Tibial artery (tissue), 4 donors: Measurements from ENCODE around the gene LRAT.
"Not testable (repeated sequence)": the region's sequence is repeated elsewhere in the genome, so short reads cannot be mapped to it uniquely, and the experiment has no call there.

Source experiments
- DNase-seq, 2 donors: peaks; one replicate each; pipeline ENCODE4 v3.0.0-alpha.2; 2019
- H3K27ac ChIP-seq, 2 donors: fragments of 200-600 bp; sonication (generic) in 1 of 2; 1 replicate in 1 of 2; 2 replicates in 1 of 2; pipeline ENCODE4 v1.5.1; 2018 to 2019; ENCODE audit warnings: mild to moderate bottlenecking in 1 of 2
- H3K27me3 ChIP-seq, 2 donors: fragments of 200-600 bp; sonication (generic) in 1 of 2; one replicate each; pipeline versions ENCODE4 v1.5.1 to v1.6.0; 2016 to 2019
- H3K36me3 ChIP-seq, 3 donors: fragments of 200-600 bp; sonication (generic) in 2 of 3; one replicate each; pipeline ENCODE4 v1.5.1; 2016 to 2019; ENCODE audit warnings: mild to moderate bottlenecking in 2 of 3
- H3K4me1 ChIP-seq, 4 donors: fragments of 200-600 bp; sonication (generic) in 2 of 4; 1 replicate in 3 of 4; 2 replicates in 1 of 4; pipeline ENCODE4 v1.5.1; 2016 to 2019
- H3K4me3 ChIP-seq, 2 donors: fragments of 200-600 bp; sonication (generic) in 1 of 2; 1 replicate in 1 of 2; 2 replicates in 1 of 2; pipeline ENCODE4 v1.5.1; 2018 to 2019; ENCODE audit warnings: mild to moderate bottlenecking in 2 of 2
- H3K9me3 ChIP-seq, 3 donors: fragments of 200-600 bp; sonication (generic) in 1 of 3; one replicate each; pipeline ENCODE4 v1.5.1; 2016 to 2019
- intact Hi-C: fragments of 100-400 bp; cut with DNase I; formaldehyde crosslinking; loops from one replicate; pipeline ENCODE4 v1.15.0; 2023; ENCODE audit warnings: low total_unique reads
- TF ChIP-seq, protein P1 (sequence below), 2 experiments: fragments of 200-600 bp in 1 of 2; fragments of 450-650 bp in 1 of 2; IDR thresholded peaks; one replicate each; pipeline ENCODE4 v1.5.1; 2017 to 2019; ENCODE audit warnings: antibody characterized with exemption in 2 of 2, mild to moderate bottlenecking in 1 of 2, moderate library complexity in 1 of 2

Gene LRAT

GRCh38 chr4:154719087-154719486 is 24.7 kb upstream of the LRAT start:
- H3K27ac ChIP-seq: no peak overlapping the region
- TF ChIP-seq, protein P1, sequence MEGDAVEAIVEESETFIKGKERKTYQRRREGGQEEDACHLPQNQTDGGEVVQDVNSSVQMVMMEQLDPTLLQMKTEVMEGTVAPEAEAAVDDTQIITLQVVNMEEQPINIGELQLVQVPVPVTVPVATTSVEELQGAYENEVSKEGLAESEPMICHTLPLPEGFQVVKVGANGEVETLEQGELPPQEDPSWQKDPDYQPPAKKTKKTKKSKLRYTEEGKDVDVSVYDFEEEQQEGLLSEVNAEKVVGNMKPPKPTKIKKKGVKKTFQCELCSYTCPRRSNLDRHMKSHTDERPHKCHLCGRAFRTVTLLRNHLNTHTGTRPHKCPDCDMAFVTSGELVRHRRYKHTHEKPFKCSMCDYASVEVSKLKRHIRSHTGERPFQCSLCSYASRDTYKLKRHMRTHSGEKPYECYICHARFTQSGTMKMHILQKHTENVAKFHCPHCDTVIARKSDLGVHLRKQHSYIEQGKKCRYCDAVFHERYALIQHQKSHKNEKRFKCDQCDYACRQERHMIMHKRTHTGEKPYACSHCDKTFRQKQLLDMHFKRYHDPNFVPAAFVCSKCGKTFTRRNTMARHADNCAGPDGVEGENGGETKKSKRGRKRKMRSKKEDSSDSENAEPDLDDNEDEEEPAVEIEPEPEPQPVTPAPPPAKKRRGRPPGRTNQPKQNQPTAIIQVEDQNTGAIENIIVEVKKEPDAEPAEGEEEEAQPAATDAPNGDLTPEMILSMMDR (IDR thresholded peaks at IDR 0.05): no peak
- no peaks in the 10 kb centered on the region for H3K27me3 ChIP-seq
- no peaks in the 10 kb centered on the region for H3K9me3 ChIP-seq
- no peak overlapping the region for H3K4me3 ChIP-seq
- DNase-seq: no peak
- no peaks in the 10 kb centered on the region for H3K4me1 ChIP-seq
- H3K36me3 ChIP-seq: no peaks in the 10 kb centered on the region
- intact Hi-C loops: no loop called here

GRCh38 chr4:154720123-154720522 is 23.7 kb upstream of the LRAT start:
- Histone ChIP-seq H3K4me3 (no peak overlapping the region), H3K36me3 (no peaks in the 10 kb centered on the region), H3K27me3 (no peaks in the 10 kb centered on the region), H3K27ac (no peak overlapping the region), H3K4me1 (no peaks in the 10 kb centered on the region), H3K9me3 (no peaks in the 10 kb centered on the region)
- TF ChIP-seq, protein P1 (IDR thresholded peaks at IDR 0.05): no peak
- DNase-seq: no peak
- intact Hi-C loops: no loop called here

- intact Hi-C loops: no loop called here
- Histone ChIP-seq H3K27me3 (no peaks in the 10 kb centered on the region), H3K4me1 (no peaks in the 10 kb centered on the region), H3K4me3 (no peak overlapping the region), H3K9me3 (no peaks in the 10 kb centered on the region), H3K36me3 (no peaks in the 10 kb centered on the region), H3K27ac (no peak overlapping the region)
- TF ChIP-seq, protein P1 (IDR thresholded peaks at IDR 0.05): no peak
- DNase-seq: no peak
These were observed 23.1 kb upstream of the LRAT start for GRCh38 chr4:154720618-154721267.

GRCh38 chr4:154722262-154722661 is 21.5 kb upstream of the LRAT start:
- no peak overlapping the region for H3K27ac ChIP-seq

DNA sequence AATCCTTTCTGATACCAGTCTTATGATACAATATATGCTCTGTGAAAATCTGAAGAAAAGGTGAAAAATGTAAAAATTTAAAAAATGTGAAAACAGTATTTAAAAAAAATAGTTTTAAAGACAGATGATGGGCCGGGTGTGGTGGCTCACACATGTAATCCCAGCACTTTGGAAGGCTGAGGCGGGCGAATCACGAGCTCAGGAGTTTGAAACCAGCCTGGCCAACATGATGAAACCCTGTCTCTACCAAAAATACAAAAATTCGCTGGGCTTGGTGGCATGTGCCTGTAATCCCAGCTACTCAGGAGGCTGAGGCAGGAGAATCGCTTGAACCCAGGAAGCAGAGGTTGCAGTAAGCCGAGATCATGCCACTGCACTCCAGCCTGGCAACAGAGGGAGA is 20.2 kb upstream of the LRAT start:
- H3K9me3 ChIP-seq, DNase-seq, H3K4me1 ChIP-seq, H3K4me3 ChIP-seq, intact Hi-C loops, H3K27me3 ChIP-seq, H3K27ac ChIP-seq, H3K36me3 ChIP-seq: not testable (repeated sequence)

More at GRCh38 chr4:154722262-154722661, 21.5 kb upstream of the LRAT start:
- intact Hi-C loops: no loop called here
- Histone ChIP-seq H3K4me1 (no peaks in the 10 kb centered on the region), H3K4me3 (no peak overlapping the region), H3K9me3 (no peaks in the 10 kb centered on the region), H3K27me3 (no peaks in the 10 kb centered on the region), H3K36me3 (no peaks in the 10 kb centered on the region)
- TF ChIP-seq, protein P1 (IDR thresholded peaks at IDR 0.05): no peak
- DNase-seq: no peak

- Histone ChIP-seq H3K4me3 (no peak overlapping the region), H3K27ac (no peak overlapping the region), H3K27me3 (no peaks in the 10 kb centered on the region), H3K4me1 (no peaks in the 10 kb centered on the region), H3K9me3 (no peaks in the 10 kb centered on the region), H3K36me3 (no peaks in the 10 kb centered on the region)
- intact Hi-C loops: no loop called here
- no peak for DNase-seq
- TF ChIP-seq, protein P1 (IDR thresholded peaks at IDR 0.05): no peak
These were observed 16.3 kb upstream of the LRAT start for GRCh38 chr4:154727540-154727939.
